Esophagus muscularis mucosa (tissue), 4 donors: ENCODE results near the gene AOX1. TPM values are rescaled to one million over a fixed set of nuclear protein-coding genes. Genes with fewer than 3 reads are reported as not detected.
A peak's percentile ranks its signal among the peaks of the same experiment; 100 is the strongest.
"Not testable (repeated sequence)": the region's sequence is repeated elsewhere in the genome, so short reads cannot be mapped to it uniquely, and the experiment has no call there.

Experiments
- DNase-seq: peaks from one replicate; pipeline ENCODE4 v3.0.0-alpha.2; 2017; ENCODE audit errors: extremely low spot score
- H3K27ac ChIP-seq, 4 donors: fragments of 200-600 bp; sonication (generic); replicated peaks in 1 of 4; 1 replicate in 3 of 4; 2 replicates in 1 of 4; pipeline ENCODE4 v1.5.1; 2016 to 2019; ENCODE audit warnings: mild to moderate bottlenecking in 1 of 4
- H3K27me3 ChIP-seq, 4 donors: fragments of 200-600 bp; sonication (generic); one replicate each; pipeline versions ENCODE4 v1.5.1 to v1.6.0; 2016 to 2019
- H3K36me3 ChIP-seq, 4 donors: fragments of 200-600 bp; sonication (generic); one replicate each; pipeline ENCODE4 v1.5.1; 2016 to 2019
- H3K4me1 ChIP-seq, 4 donors: fragments of 200-600 bp; sonication (generic); one replicate each; pipeline ENCODE4 v1.5.1; 2016 to 2019
- H3K4me3 ChIP-seq, 4 donors: fragments of 200-600 bp; sonication (generic); 1 replicate in 2 of 4; 2 replicates in 2 of 4; pipeline ENCODE4 v1.5.1; 2016 to 2019; ENCODE audit warnings: mild to moderate bottlenecking in 4 of 4, moderate library complexity in 1 of 4
- H3K9me3 ChIP-seq, 4 donors: fragments of 200-600 bp; sonication (generic); 1 replicate in 3 of 4; 2 replicates in 1 of 4; pipeline ENCODE4 v1.5.1; 2016 to 2019
- CTCF ChIP-seq, 3 experiments: fragments of 200-600 bp in 2 of 3; fragments of 450-650 bp in 1 of 3; sonication (generic) in 2 of 3; IDR thresholded peaks; one replicate each; pipeline ENCODE4 v1.5.1; 2017 to 2019; ENCODE audit warnings: antibody characterized with exemption in 3 of 3, mild to moderate bottlenecking in 2 of 3, moderate library complexity in 1 of 3
- EP300 ChIP-seq: sonication (generic); formaldehyde crosslinking; IDR thresholded peaks from one replicate; pipeline ENCODE4 v1.6.1; 2017; ENCODE audit warnings: antibody characterized with exemption
- POLR2A ChIP-seq: fragments of 450-650 bp; IDR thresholded peaks from one replicate; pipeline ENCODE4 v1.6.1; 2017; ENCODE audit warnings: antibody characterized with exemption, moderate library complexity, mild to moderate bottlenecking, low read depth
- POLR2AphosphoS5 ChIP-seq, 2 donors: sonication (generic); formaldehyde crosslinking; IDR thresholded peaks; one replicate each; pipeline ENCODE4 v1.6.1; 2017; ENCODE audit warnings: antibody characterized with exemption in 2 of 2
- WGBS: methylation state at CpG from one replicate; pipeline ENCODE4 v1.1.5; 2018; 5-methylcytosine and 5-hydroxymethylcytosine counted together
- intact Hi-C: fragments of 100-400 bp; cut with DNase I; formaldehyde crosslinking; loops from one replicate; pipeline ENCODE4 v1.15.1; 2023
- total RNA-seq, 4 donors: library from RNA; depleted of rRNA; stranded (reverse); fragments of >200 nt; gene quantifications; one replicate each; pipeline versions ENCODE4 v1.1.0 to v1.2.1, GENCODE V29; 2016

Gene AOX1
- total RNA-seq, 4 donors from 2014 or later: 54.0 to 113 (median 81.9) TPM

GRCh38 chr2:200677721-200678532 lies 92.1 kb downstream of the AOX1 start:
- no peaks in the 10 kb centered on the region for H3K9me3 ChIP-seq
- H3K4me1 ChIP-seq: peaks cover 0 to 23% (median 18%) of the 10 kb centered on the region in 4 donors
- no peaks in the 10 kb centered on the region for H3K36me3 ChIP-seq
- H3K27me3 ChIP-seq: no peaks in the 10 kb centered on the region
- H3K4me3 ChIP-seq: no peak overlapping the region
- TF ChIP-seq POLR2AphosphoS5 (IDR thresholded peaks at IDR 0.05): no peak
- no peak for TF ChIP-seq POLR2A
- TF ChIP-seq EP300: no peak
- peak in 1 of 3 experiments; percentile 5 for TF ChIP-seq CTCF (IDR thresholded peaks at IDR 0.05)
- WGBS: 69% methylated on average over 11 of the region's 11 CpGs
- peak overlapping the region in 3 of 4 donors; percentile 31 to 46 (median 43) for H3K27ac ChIP-seq
- peak; percentile 89 for DNase-seq
- intact Hi-C loops: no loop called here

- Histone ChIP-seq H3K4me1 (peaks cover 0 to 23% (median 18%) of the 10 kb centered on the region in 4 donors), H3K27ac (peak overlapping the region in 1 of 4 donors; percentile 13), H3K9me3 (no peaks in the 10 kb centered on the region), H3K36me3 (no peaks in the 10 kb centered on the region), H3K27me3 (no peaks in the 10 kb centered on the region), H3K4me3 (no peak overlapping the region)
- peak; percentile 42 for DNase-seq
- intact Hi-C loops: no loop called here
- 91% methylated on average over 5 of the region's 5 CpGs for WGBS
- no peak for TF ChIP-seq CTCF (IDR thresholded peaks at IDR 0.05)
- no peak for TF ChIP-seq POLR2A
- no peak for TF ChIP-seq EP300
- TF ChIP-seq POLR2AphosphoS5 (IDR thresholded peaks at IDR 0.05): no peak
These were observed 93.3 kb downstream of the AOX1 start for GRCh38 chr2:200679127-200679526.

- H3K4me1 ChIP-seq: peaks cover 0 to 23% (median 18%) of the 10 kb centered on the region in 4 donors
- intact Hi-C loops: no loop called here
- peak; percentile 77 for DNase-seq
- no peaks in the 10 kb centered on the region for H3K9me3 ChIP-seq
- no peaks in the 10 kb centered on the region for H3K27me3 ChIP-seq
- no peaks in the 10 kb centered on the region for H3K36me3 ChIP-seq
- TF ChIP-seq POLR2AphosphoS5 (IDR thresholded peaks at IDR 0.05): no peak
- 98% methylated on average over 5 of the region's 5 CpGs for WGBS
- H3K27ac ChIP-seq: no peak overlapping the region
- no peak overlapping the region for H3K4me3 ChIP-seq
These were observed 93.7 kb downstream of the AOX1 start for GRCh38 chr2:200679535-200679934.

GRCh38 chr2:200681697-200682096 lies 95.9 kb downstream of the AOX1 start:
- H3K4me3 ChIP-seq: no peak overlapping the region
- WGBS: 62% methylated on average over 2 of the region's 2 CpGs
- TF ChIP-seq CTCF (IDR thresholded peaks at IDR 0.05) (no peak), POLR2AphosphoS5 (IDR thresholded peaks at IDR 0.05) (no peak), EP300 (no peak), POLR2A (no peak)
- no peak for DNase-seq
- intact Hi-C loops: no loop called here
- H3K36me3 ChIP-seq: no peaks in the 10 kb centered on the region
- H3K27ac ChIP-seq: no peak overlapping the region
- no peaks in the 10 kb centered on the region for H3K27me3 ChIP-seq
- H3K4me1 ChIP-seq: peaks cover 0 to 14% (median 13%) of the 10 kb centered on the region in 4 donors
- H3K9me3 ChIP-seq: no peaks in the 10 kb centered on the region

- H3K9me3 ChIP-seq, H3K27ac ChIP-seq, DNase-seq, H3K36me3 ChIP-seq, H3K27me3 ChIP-seq, intact Hi-C loops, H3K4me3 ChIP-seq: not testable (repeated sequence)
- H3K4me1 ChIP-seq: peaks cover 0 to 14% (median 13%) of the 10 kb centered on the region in 4 donors
- 91% methylated on average over 3 of the region's 5 CpGs for WGBS
These were observed 96.6 kb downstream of the AOX1 start for GRCh38 chr2:200682407-200682806.
